WTC11 (cell line): ENCODE measurements around the gene LCNL1. TPM values are rescaled to one million over a fixed set of nuclear protein-coding genes. Genes with fewer than 3 reads are reported as not detected.
A peak's percentile ranks its signal among the peaks of the same experiment; 100 is the strongest.

ENCODE experiments used
- ATAC-seq: fragments of 200-7000 bp; cut with Tn5 transposase; 2 replicates; pipeline ENCODE4 v1.10.0; 2021; ENCODE audit warnings: mild to moderate bottlenecking, moderate library complexity
- CTCF ChIA-PET: fragments of 300-600 bp; sonication (Branson Sonifier 250); formaldehyde crosslinking; loops from one replicate; lab custom pipeline; 2021; ENCODE audit warnings: antibody characterized with exemption; lab: Charles Lee
- POLR2A ChIA-PET: fragments of 350-600 bp; sonication (Branson Sonifier 250); formaldehyde crosslinking; loops from one replicate; lab custom pipeline; 2021; ENCODE audit warnings: antibody characterized with exemption; lab: Charles Lee
- DNase-seq: peaks from one replicate; pipeline ENCODE4 v3.0.0; 2021; ENCODE audit warnings: low spot score
- H3K27ac Mint-ChIP-seq: 2 replicates; pipeline ENCODE4 v1.8.0; 2021; ENCODE audit warnings: mixed read lengths
- H3K27me3 Mint-ChIP-seq: 2 replicates; pipeline ENCODE4 v1.8.0; 2021; ENCODE audit warnings: low read depth, mild to moderate bottlenecking, moderate library complexity, mixed read lengths
- H3K36me3 Mint-ChIP-seq: 2 replicates; pipeline ENCODE4 v1.8.0; 2021; ENCODE audit warnings: mixed read lengths
- H3K4me1 Mint-ChIP-seq: 2 replicates; pipeline ENCODE4 v1.8.0; 2022; ENCODE audit warnings: mixed read lengths
- H3K4me3 Mint-ChIP-seq: 2 replicates; pipeline ENCODE4 v1.8.0; 2021; ENCODE audit warnings: mild to moderate bottlenecking, moderate library complexity, mixed read lengths
- H3K9me3 Mint-ChIP-seq: 2 replicates; pipeline ENCODE4 v1.8.0; 2021; ENCODE audit warnings: mixed read lengths
- ATF1 ChIP-seq: sonication (generic); formaldehyde crosslinking; IDR thresholded peaks from 2 replicates; pipeline ENCODE4 v1.8.1; 2023; ENCODE audit warnings: mild to moderate bottlenecking, moderate library complexity, missing genetic modification reagents
- CREM ChIP-seq: sonication (generic); formaldehyde crosslinking; IDR thresholded peaks from 2 replicates; pipeline ENCODE4 v1.8.1; 2022; ENCODE audit warnings: mild to moderate bottlenecking, missing genetic modification reagents, moderate library complexity
- ESRRA ChIP-seq: sonication (generic); formaldehyde crosslinking; IDR thresholded peaks from 2 replicates; pipeline ENCODE4 v1.8.1; 2022; ENCODE audit warnings: mild to moderate bottlenecking, missing genetic modification reagents, borderline replicate concordance
- FOXJ3 ChIP-seq: sonication (generic); formaldehyde crosslinking; IDR thresholded peaks from 2 replicates; pipeline ENCODE4 v1.9.0; 2021; ENCODE audit warnings: missing genetic modification reagents, mild to moderate bottlenecking, borderline replicate concordance
- FOXP1 ChIP-seq: sonication (generic); formaldehyde crosslinking; IDR thresholded peaks from 2 replicates; pipeline ENCODE4 v1.8.0; 2022; ENCODE audit warnings: missing genetic modification reagents, mild to moderate bottlenecking, moderate library complexity, borderline replicate concordance
- GTF2I ChIP-seq: fragments of 250-450 bp; sonication (Bioruptor Pico); conservative IDR thresholded peaks from 2 replicates; pipeline ENCODE4 v1.4.0; 2021; ENCODE audit warnings: mild to moderate bottlenecking
- HMGA2 ChIP-seq: fragments of 250-450 bp; sonication (Bioruptor Pico); IDR thresholded peaks from 2 replicates; pipeline ENCODE4 v1.4.0; 2021; ENCODE audit warnings: mild to moderate bottlenecking, moderate library complexity
- NR1H2 ChIP-seq: sonication (generic); formaldehyde crosslinking; IDR thresholded peaks from 2 replicates; pipeline ENCODE4 v1.9.0; 2021; ENCODE audit warnings: mild to moderate bottlenecking, moderate library complexity, missing genetic modification reagents
- NR2C2 ChIP-seq: sonication (generic); formaldehyde crosslinking; IDR thresholded peaks from 2 replicates; pipeline ENCODE4 v1.8.0; 2022; ENCODE audit warnings: mild to moderate bottlenecking, missing genetic modification reagents
- RELA ChIP-seq: sonication (generic); formaldehyde crosslinking; IDR thresholded peaks from 2 replicates; pipeline ENCODE4 v1.8.1; 2022; ENCODE audit warnings: missing genetic modification reagents, mild to moderate bottlenecking, borderline replicate concordance
- TEAD4 ChIP-seq: sonication (generic); formaldehyde crosslinking; IDR thresholded peaks from 2 replicates; pipeline ENCODE4 v1.8.0; 2022; ENCODE audit warnings: mild to moderate bottlenecking, missing genetic modification reagents
- ZNF121 ChIP-seq: sonication (generic); formaldehyde crosslinking; IDR thresholded peaks from 2 replicates; pipeline ENCODE4 v1.8.0; 2023; ENCODE audit warnings: missing genetic modification reagents
- ZNF416 ChIP-seq: fragments of 250-450 bp; sonication (Bioruptor Pico); IDR thresholded peaks from 2 replicates; pipeline ENCODE4 v1.9.0; 2021; ENCODE audit warnings: mild to moderate bottlenecking, inconsistent platforms
- total RNA-seq: library from RNA; stranded (reverse); gene quantifications from 3 replicates; pipeline ENCODE4 v1.2.3, GENCODE V29; 2021
- TF ChIP-seq, protein P1 (sequence below): fragments of 200-600 bp; IDR thresholded peaks from 2 replicates; pipeline ENCODE4 v1.8.0; 2022; ENCODE audit warnings: antibody characterized with exemption
- TF ChIP-seq, protein P2 (sequence below): sonication (generic); formaldehyde crosslinking; IDR thresholded peaks from 2 replicates; pipeline ENCODE4 v1.8.1; 2022; ENCODE audit warnings: mild to moderate bottlenecking, moderate library complexity, missing genetic modification reagents
- TF ChIP-seq, protein P3 (sequence below): sonication (generic); formaldehyde crosslinking; IDR thresholded peaks from 2 replicates; pipeline ENCODE4 v1.8.1; 2023; ENCODE audit warnings: mild to moderate bottlenecking, moderate library complexity, missing genetic modification reagents
- TF ChIP-seq, protein P4 (sequence below): sonication (generic); formaldehyde crosslinking; IDR thresholded peaks from 2 replicates; pipeline ENCODE4 v1.8.1; 2023; ENCODE audit warnings: mild to moderate bottlenecking, missing genetic modification reagents, moderate library complexity
- TF ChIP-seq, protein P5 (sequence below): fragments of 250-450 bp; sonication (Bioruptor Pico); IDR thresholded peaks from 2 replicates; pipeline ENCODE4 v1.9.0; 2021; ENCODE audit warnings: moderate library complexity, mild to moderate bottlenecking, inconsistent platforms, borderline replicate concordance
- TF ChIP-seq, protein P6 (sequence below): sonication (generic); formaldehyde crosslinking; IDR thresholded peaks from 2 replicates; pipeline ENCODE4 v1.8.0; 2022; ENCODE audit warnings: mild to moderate bottlenecking, missing genetic modification reagents
- TF ChIP-seq, protein P7 (sequence below): sonication (generic); formaldehyde crosslinking; IDR thresholded peaks from 2 replicates; pipeline ENCODE4 v1.8.1; 2022; ENCODE audit warnings: missing genetic modification reagents, borderline replicate concordance

LCNL1 gene
- total RNA-seq, 1 experiment from 2014 or later, result 0.50 TPM

DNA sequence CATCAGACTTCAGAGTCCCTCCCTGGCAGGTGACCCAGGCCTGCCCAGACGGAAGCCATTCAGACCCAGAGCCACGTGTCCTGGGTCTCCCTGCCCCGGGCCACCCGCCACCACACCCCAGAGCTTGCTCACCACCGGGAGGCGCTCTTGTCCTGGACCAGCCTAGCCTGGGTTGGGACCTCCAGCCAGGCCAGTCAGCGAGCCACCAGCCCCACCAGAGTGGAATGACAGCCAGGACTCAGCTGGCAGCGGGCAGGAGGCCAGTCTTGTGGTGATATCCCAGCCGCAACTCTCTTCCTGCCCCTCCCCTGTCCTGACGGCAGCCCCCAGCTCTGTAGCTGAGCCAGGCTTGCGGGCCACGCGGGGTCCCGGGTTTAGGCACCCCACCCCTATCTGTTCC lies 7.1 kb upstream of the LCNL1 start:
- peaks cover 3% of the 10 kb centered on the region; the same call in 1 of the 2 replicates for H3K4me1 Mint-ChIP-seq
- H3K27me3 Mint-ChIP-seq, result peaks cover 3% of the 10 kb centered on the region; the same call in 1 of the 2 replicates
- no peaks in the 10 kb centered on the region for H3K9me3 Mint-ChIP-seq
- ATAC-seq (peak; percentile 21), DNase-seq (peak; percentile 89)
- ChIA-PET CTCF (interaction anchor here (0.5 to 6.2 kb wide), 29 partner anchors 9 to 613 kb away, joined by 3 to 117 read pairs (median 4); partner anchors contain the start of genes ABCA2, CLIC3, FBXW5 and FUT7), POLR2A (no interaction called here)
- no peaks in the 10 kb centered on the region for H3K36me3 Mint-ChIP-seq
- no peak overlapping the region for H3K27ac Mint-ChIP-seq
- no peak overlapping the region for H3K4me3 Mint-ChIP-seq
- TF ChIP-seq ESRRA (no peak), ATF1 (CRISPR knock-in tag) (no peak), TEAD4 (no peak), RELA (no peak; the same call in 1 of the 2 replicates)
- TF ChIP-seq, protein P1, sequence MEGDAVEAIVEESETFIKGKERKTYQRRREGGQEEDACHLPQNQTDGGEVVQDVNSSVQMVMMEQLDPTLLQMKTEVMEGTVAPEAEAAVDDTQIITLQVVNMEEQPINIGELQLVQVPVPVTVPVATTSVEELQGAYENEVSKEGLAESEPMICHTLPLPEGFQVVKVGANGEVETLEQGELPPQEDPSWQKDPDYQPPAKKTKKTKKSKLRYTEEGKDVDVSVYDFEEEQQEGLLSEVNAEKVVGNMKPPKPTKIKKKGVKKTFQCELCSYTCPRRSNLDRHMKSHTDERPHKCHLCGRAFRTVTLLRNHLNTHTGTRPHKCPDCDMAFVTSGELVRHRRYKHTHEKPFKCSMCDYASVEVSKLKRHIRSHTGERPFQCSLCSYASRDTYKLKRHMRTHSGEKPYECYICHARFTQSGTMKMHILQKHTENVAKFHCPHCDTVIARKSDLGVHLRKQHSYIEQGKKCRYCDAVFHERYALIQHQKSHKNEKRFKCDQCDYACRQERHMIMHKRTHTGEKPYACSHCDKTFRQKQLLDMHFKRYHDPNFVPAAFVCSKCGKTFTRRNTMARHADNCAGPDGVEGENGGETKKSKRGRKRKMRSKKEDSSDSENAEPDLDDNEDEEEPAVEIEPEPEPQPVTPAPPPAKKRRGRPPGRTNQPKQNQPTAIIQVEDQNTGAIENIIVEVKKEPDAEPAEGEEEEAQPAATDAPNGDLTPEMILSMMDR, result peak; percentile 46
- TF ChIP-seq, protein P2, sequence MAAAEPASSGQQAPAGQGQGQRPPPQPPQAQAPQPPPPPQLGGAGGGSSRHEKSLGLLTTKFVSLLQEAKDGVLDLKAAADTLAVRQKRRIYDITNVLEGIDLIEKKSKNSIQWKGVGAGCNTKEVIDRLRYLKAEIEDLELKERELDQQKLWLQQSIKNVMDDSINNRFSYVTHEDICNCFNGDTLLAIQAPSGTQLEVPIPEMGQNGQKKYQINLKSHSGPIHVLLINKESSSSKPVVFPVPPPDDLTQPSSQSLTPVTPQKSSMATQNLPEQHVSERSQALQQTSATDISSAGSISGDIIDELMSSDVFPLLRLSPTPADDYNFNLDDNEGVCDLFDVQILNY (CRISPR knock-in tag), result no peak
- TF ChIP-seq, protein P3, sequence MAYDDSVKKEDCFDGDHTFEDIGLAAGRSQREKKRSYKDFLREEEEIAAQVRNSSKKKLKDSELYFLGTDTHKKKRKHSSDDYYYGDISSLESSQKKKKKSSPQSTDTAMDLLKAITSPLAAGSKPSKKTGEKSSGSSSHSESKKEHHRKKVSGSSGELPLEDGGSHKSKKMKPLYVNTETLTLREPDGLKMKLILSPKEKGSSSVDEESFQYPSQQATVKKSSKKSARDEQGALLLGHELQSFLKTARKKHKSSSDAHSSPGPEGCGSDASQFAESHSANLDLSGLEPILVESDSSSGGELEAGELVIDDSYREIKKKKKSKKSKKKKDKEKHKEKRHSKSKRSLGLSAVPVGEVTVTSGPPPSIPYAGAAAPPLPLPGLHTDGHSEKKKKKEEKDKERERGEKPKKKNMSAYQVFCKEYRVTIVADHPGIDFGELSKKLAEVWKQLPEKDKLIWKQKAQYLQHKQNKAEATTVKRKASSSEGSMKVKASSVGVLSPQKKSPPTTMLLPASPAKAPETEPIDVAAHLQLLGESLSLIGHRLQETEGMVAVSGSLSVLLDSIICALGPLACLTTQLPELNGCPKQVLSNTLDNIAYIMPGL, result 0 out of 2 replicates have a peak, but pooled peaks have one; percentile 58
- TF ChIP-seq, protein P4, sequence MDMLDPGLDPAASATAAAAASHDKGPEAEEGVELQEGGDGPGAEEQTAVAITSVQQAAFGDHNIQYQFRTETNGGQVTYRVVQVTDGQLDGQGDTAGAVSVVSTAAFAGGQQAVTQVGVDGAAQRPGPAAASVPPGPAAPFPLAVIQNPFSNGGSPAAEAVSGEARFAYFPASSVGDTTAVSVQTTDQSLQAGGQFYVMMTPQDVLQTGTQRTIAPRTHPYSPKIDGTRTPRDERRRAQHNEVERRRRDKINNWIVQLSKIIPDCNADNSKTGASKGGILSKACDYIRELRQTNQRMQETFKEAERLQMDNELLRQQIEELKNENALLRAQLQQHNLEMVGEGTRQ (CRISPR knock-in tag), result peak; percentile 42; the same call in 1 of the 2 replicates
- TF ChIP-seq, protein P5, sequence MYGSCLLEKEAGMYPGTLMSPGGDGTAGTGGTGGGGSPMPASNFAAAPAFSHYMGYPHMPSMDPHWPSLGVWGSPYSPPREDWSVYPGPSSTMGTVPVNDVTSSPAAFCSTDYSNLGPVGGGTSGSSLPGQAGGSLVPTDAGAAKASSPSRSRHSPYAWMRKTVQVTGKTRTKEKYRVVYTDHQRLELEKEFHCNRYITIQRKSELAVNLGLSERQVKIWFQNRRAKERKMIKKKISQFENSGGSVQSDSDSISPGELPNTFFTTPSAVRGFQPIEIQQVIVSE (CRISPR knock-in tag), result no peak

DNA sequence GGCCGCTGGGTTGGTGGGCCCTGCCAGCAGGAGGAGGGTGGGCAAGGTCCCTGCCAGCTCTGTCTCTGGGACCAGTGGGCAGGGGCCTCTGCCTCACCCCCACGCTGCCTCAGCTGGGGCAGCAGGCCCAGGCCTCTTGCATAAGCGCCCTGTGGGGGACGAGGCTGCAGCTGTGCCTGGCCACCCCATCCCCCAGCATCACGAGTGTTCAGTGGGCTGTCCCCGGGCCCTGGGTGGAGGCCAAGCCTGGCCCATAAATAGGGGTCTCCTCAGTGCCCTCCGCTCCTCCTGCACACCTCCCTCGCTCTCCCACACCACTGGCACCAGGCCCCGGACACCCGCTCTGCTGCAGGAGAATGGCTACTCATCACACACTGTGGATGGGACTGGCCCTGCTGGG lies 5.6 kb upstream of the LCNL1 start, which contains the start of gene PTGDS:
TSS of gene PTGDS (plus strand) at position 282 of the 400 bp plus-strand sequence. CDS start at position 357, 75 bp downstream.
- Mint-ChIP-seq H3K36me3 (no peaks in the 10 kb centered on the region), H3K9me3 (no peaks in the 10 kb centered on the region), H3K4me1 (peaks cover 3% of the 10 kb centered on the region; the same call in 1 of the 2 replicates), H3K27me3 (peaks cover 3% of the 10 kb centered on the region; the same call in 1 of the 2 replicates), H3K4me3 (peak within 1 kb of the TSS; percentile 66), H3K27ac (no peak within 1 kb of the TSS; the same call in 1 of the 2 replicates)
- POLR2A ChIA-PET, result interaction anchor here (1.0 kb wide), 1 partner anchor 263 kb away, joined by 5 read pairs; no protein-coding TSS in a partner anchor
- CTCF ChIA-PET, result interaction anchor here (0.6 to 6.2 kb wide), 8 partner anchors 15 to 91 kb away, joined by 3 to 117 read pairs (median 12); partner anchors contain the start of genes ABCA2, CLIC3, NPDC1 and PAXX
- ATAC-seq (no peak), DNase-seq (no peak)
- TF ChIP-seq, protein P6, sequence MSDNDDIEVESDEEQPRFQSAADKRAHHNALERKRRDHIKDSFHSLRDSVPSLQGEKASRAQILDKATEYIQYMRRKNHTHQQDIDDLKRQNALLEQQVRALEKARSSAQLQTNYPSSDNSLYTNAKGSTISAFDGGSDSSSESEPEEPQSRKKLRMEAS, result peak; percentile 5; the same call in 1 of the 2 replicates
- TF ChIP-seq HMGA2 (CRISPR knock-in tag), result no peak

DNA sequence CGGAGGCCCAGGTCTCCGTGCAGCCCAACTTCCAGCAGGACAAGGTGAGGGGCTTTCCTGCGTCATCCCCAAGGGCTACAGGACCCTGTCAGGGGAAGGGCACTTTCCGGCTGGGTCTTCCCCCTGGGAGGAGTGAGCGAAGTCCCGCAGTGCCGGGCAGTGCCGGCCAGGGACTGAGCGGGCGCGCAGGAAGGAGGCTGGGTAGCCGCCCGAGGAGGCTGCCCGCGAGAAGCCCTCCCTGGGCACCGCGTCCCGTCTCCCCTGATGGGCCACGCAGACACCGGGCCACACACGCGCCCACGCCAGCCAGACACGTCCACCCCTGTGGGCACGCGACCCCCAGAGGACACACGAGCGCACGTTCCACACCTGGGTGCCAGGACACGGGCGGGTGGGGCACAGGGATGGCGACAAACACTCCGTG lies 5.1 kb upstream of the LCNL1 start:
- H3K27ac Mint-ChIP-seq, result no peak overlapping the region
- POLR2A ChIA-PET, result interaction anchor here (1.3 to 1.5 kb wide), 4 partner anchors 15 to 223 kb away, joined by 3 to 6 read pairs (median 4); partner anchors contain the start of genes PAXX and TPRN
- peak overlapping the region; percentile 66 for H3K4me3 Mint-ChIP-seq
- TF ChIP-seq GTF2I (CRISPR knock-in tag) (no peak), NR1H2 (CRISPR knock-in tag) (no peak), FOXP1 (CRISPR knock-in tag) (peak; percentile 55; the same call in 1 of the 2 replicates), NR2C2 (CRISPR knock-in tag) (no peak), ZNF416 (CRISPR knock-in tag) (no peak), ZNF121 (CRISPR knock-in tag) (no peak), CREM (CRISPR knock-in tag) (no peak), FOXJ3 (CRISPR knock-in tag) (no peak)
- TF ChIP-seq, protein P7, sequence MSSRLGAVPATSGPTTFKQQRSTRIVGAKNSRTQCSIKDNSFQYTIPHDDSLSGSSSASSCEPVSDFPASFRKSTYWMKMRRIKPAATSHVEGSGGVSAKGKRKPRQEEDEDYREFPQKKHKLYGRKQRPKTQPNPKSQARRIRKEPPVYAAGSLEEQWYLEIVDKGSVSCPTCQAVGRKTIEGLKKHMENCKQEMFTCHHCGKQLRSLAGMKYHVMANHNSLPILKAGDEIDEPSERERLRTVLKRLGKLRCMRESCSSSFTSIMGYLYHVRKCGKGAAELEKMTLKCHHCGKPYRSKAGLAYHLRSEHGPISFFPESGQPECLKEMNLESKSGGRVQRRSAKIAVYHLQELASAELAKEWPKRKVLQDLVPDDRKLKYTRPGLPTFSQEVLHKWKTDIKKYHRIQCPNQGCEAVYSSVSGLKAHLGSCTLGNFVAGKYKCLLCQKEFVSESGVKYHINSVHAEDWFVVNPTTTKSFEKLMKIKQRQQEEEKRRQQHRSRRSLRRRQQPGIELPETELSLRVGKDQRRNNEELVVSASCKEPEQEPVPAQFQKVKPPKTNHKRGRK (CRISPR knock-in tag), result no peak
- TF ChIP-seq, protein P3, result peak; percentile 78; the same call in 1 of the 2 replicates

More for the DNA sequence above, 5.1 kb upstream of the LCNL1 start:
- ATAC-seq, result peak; percentile 9
- Mint-ChIP-seq H3K36me3 (no peaks in the 10 kb centered on the region), H3K4me1 (peaks cover 3% of the 10 kb centered on the region; the same call in 1 of the 2 replicates), H3K9me3 (no peaks in the 10 kb centered on the region), H3K27me3 (peaks cover 3% of the 10 kb centered on the region; the same call in 1 of the 2 replicates)
- DNase-seq, result no peak
- CTCF ChIA-PET, result interaction anchor here (0.8 to 6.2 kb wide), 35 partner anchors 8 to 259 kb away, joined by 3 to 117 read pairs (median 6); partner anchors contain the start of genes ABCA2, AJM1, C8G and CLIC3
